NCI-H1092 treated with DMSO at 0.1 percent for 48 hours (cell line): ENCODE measurements around the gene ADCYAP1R1.

Source experiments
- DNase-seq: peaks from one replicate; lab custom pipeline; 2025; lab: John Stamatoyannopoulos, UW

The ADCYAP1R1 gene

GRCh38 chr7:31051598-31052486, at the start of gene ADCYAP1R1:
Gene ADCYAP1R1 (plus strand): TSS chr7:31052308. CDS start chr7:31063265, 10,957 bp downstream.
- DNase-seq: peak; percentile 63

DNA sequence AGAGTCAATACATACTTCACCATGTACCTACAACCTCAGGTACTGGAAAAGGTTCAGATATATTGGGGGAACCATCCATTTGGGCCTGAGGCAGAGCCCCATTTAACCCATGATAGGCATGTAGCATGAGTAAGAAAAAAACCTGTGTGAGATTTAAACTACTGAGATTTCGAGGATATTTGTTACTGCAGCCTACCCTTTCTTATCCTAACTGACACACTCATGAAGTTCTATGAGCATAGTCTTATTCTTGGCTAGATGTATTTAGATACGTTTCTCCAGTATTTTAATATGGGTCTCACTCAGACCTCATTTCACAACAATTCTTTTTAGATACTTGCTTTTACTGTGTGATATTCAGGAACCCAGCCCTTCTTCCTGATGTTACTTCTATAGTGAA, 49.0 kb upstream of the ADCYAP1R1 start:
- no peak for DNase-seq

DNA sequence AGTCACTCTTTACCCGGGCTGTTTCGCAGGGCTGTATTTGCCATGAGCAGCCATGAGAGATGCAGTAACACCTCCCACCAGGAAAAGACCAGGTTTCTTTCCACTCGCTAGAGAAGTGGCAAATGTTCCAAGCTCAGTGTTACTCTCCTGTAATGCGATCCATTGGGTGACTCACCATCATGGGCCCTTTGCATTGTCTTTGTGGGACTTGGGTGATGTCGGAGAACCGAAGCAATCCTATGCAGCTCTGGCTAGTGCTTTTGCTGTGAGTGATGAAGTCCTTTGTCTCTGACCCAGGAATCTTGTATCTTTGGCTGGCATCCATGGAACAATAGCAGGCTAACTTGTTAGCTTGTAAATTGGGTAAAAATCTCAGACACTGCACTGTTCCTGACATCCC, 48.4 kb upstream of the ADCYAP1R1 start:
- no peak for DNase-seq

GRCh38 chr7:31004393-31004792, 47.7 kb upstream of the ADCYAP1R1 start:
- DNase-seq: no peak

- DNase-seq: no peak
These were observed 45.3 kb upstream of the ADCYAP1R1 start for GRCh38 chr7:31006857-31007256.

- no peak for DNase-seq
These were observed 44.5 kb upstream of the ADCYAP1R1 start for GRCh38 chr7:31007634-31008033.

- DNase-seq: peak; percentile 40
These were observed 37.3 kb upstream of the ADCYAP1R1 start for GRCh38 chr7:31014826-31015225.

GRCh38 chr7:31017032-31017675, 35.0 kb upstream of the ADCYAP1R1 start:
- no peak for DNase-seq

DNA sequence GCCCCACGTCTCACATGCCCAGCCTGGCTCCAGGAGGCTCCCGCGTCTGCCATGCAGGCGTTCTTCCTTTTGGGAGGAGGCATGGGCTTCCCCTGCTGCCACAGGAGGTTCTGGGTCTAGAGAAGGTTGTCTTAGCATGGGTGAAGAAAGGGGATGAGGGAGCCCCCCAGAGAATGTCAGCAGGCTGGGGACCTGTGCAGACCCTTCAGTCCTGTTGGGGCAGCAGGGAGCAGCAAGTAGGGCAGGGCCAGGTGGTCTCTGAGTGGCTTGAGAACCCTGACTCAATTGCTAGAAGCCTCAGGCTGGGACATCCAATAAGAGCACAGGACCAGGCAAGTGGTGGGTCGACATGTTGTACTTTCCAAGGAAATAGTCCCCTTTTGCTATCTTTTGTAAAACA, 34.4 kb upstream of the ADCYAP1R1 start:
- no peak for DNase-seq

- DNase-seq: no peak
These were observed 32.6 kb upstream of the ADCYAP1R1 start for GRCh38 chr7:31019509-31019908.

GRCh38 chr7:31020161-31020560, 31.9 kb upstream of the ADCYAP1R1 start:
- no peak for DNase-seq

DNA sequence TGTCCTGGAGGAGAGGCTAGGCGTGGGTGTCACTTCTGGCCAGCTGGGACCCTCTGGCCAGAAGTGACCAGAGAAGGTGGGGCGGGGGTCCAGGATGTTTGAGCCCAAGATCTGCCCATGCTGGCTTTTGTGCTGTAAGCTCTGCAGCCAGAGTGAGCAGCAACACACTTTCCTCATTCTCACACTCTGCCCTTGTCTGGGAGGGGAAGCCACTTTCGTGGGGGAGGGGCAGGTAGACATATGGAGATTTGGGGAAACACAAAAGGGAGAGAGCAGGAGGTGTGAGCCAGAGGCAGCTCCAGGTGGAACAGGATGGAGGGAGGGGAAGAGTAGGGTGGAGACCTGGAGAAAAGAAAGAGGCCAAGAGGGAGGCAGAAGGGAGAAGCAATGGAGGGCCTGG, 31.5 kb upstream of the ADCYAP1R1 start:
- no peak for DNase-seq

DNA sequence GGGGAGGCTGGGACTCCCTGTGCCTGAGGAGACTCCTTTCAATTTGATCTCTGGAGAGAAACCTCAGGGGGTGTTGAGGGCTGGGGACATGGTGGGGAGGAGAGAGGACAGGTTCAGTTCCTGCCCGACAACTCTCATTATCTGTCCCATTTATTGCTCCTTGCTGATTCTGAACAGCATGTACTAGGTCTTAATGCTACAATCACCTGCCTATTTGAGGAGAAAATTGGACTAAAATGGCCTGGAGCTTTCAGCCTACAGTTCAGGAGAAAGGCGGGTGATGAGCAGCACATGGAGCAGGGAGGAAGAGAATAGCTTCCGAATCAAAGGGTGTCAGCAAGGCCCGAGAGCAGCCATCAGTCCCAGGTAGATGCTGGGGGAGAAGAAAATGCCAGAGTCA, 30.0 kb upstream of the ADCYAP1R1 start:
- DNase-seq: no peak

DNA sequence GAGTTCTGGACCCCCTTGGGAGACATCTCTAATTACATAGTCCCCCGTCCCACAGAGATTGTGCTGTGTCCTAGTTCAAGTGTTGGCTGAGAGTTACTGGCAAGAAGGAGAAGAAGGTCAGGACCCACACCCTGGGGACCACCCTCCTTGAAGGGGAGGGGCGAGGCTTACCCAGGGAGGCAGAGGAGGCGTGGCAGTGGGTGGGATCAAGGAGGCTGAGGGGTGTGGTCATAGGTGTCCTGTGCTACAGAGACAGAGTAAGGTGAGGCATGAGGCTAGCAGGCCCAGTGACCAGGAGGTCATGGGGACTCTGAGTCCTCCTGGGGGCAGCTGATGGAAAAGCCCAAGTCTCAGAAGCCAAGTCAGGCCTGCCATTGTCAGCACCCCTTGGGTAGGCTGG, 29.4 kb upstream of the ADCYAP1R1 start:
- DNase-seq: no peak

DNA sequence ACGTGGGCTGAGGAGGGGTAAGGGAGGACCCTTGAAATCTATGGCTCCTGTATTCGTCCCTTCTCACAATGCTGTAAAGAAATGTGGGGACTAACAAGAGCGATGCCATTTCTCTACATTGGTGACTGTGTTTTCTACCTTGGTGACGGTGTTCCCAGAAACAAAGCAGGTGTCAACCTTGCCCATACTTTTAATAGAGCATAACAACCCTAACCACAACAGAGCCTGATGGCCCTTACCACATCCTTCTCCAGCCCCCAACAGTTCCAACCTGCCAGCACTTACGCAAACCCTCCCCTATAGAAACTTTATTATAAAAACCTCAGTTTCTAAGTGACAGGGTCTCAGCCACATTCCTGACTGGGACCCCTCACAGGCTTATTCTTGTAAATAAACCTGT, 28.2 kb upstream of the ADCYAP1R1 start:
- no peak for DNase-seq

DNA sequence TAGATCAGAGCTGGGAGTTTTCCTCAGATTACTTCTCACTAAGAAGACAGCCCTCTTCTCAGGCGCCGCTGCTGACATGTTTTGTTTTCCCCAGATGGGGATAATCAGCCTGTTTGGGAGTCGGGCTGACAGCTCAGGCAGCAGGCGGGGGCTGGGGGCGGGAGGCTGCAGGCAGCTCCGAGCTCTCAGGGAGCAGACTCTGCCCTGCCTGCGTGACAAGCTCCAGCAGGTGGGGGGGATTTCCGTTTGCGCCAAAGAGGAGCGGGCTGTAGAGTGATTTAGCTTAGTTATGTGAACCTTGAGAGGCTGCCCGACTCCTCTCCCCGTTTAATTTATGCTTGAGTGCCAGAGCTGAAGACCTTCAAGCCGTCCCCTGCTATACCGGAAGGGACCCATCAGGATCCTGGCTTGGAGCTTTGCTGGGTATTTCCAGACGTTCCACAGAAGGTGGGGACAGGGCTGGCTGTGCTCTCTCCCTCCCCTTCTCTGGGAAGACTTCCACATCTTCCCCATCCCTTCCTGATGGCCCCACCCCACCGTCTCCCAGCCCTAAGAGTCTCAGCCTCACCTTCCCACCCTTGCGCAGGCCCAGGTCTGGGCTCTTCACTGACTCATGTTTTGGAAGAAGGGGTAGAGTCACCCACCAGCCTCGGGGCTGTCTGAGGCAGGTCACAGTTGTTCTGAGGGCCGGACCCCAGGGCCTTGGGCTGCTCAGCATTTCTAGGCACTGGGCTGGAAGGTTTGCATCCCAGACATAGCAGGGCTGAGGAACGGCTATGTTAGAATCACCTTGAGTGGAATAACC, 24.7 kb upstream of the ADCYAP1R1 start:
- no peak for DNase-seq

- DNase-seq: no peak
These were observed 24.1 kb upstream of the ADCYAP1R1 start for GRCh38 chr7:31028006-31028405.

GRCh38 chr7:31028417-31028992, 23.6 kb upstream of the ADCYAP1R1 start:
- DNase-seq: peak; percentile 86

GRCh38 chr7:31029251-31030042, 22.7 kb upstream of the ADCYAP1R1 start:
- DNase-seq: peak; percentile 15

DNA sequence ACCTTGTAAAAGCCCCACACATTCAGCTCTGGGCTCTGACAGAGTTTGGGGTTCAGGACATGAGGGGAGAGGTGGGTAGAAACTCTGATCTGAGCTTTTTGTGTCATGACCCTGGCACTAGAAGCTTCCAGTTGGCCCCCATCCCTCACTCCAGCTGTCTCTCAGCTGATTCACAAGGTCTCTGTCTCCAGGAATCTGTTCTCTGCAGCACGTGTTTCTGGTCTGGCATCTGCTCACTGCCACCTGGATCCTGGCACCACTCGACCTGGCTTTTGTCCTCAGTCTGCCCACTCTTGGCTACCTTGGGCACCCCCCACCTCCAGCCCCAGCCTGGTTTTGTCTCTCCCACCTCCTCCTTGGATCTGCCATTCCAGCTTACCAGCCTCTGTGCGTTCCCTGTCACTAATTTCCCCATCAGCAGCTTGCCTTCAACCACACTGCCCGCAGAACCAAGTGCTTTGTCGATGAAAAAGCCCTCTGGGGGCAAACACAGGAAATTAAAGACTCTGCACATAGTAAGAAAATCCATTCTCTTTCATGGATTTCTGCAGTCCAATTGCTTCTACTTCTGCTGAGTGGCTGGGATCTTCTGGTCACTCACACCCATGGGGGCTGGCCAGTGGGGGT, 18.3 kb upstream of the ADCYAP1R1 start:
- no peak for DNase-seq

- DNase-seq: no peak
These were observed 15.2 kb upstream of the ADCYAP1R1 start for GRCh38 chr7:31036924-31037323.
